ELF-1 (cell line): Measurements from ENCODE around the gene IQSEC1.
"Not testable (repeated sequence)": the region's sequence is repeated elsewhere in the genome, so short reads cannot be mapped to it uniquely, and the experiment has no call there.

Experiments
- DNase-seq: peaks from one replicate; pipeline ENCODE4 v3.0.0-alpha.2; 2016; ENCODE audit warnings: low read depth, low spot score

IQSEC1 gene

GRCh38 chr3:12878141-12878574, 195.1 kb downstream of the IQSEC1 start:
- no peak for DNase-seq

GRCh38 chr3:12877040-12877439, 196.2 kb downstream of the IQSEC1 start:
- no peak for DNase-seq

GRCh38 chr3:12875857-12876836, 197.1 kb downstream of the IQSEC1 start:
- DNase-seq = peak; percentile 94

- DNase-seq = no peak
These were observed 201.7 kb downstream of the IQSEC1 start for GRCh38 chr3:12871404-12871983.

- no peak for DNase-seq
These were observed 202.3 kb downstream of the IQSEC1 start for GRCh38 chr3:12870942-12871341.

- DNase-seq = peak; percentile 63
These were observed 204.1 kb downstream of the IQSEC1 start for GRCh38 chr3:12869035-12869621.

DNA sequence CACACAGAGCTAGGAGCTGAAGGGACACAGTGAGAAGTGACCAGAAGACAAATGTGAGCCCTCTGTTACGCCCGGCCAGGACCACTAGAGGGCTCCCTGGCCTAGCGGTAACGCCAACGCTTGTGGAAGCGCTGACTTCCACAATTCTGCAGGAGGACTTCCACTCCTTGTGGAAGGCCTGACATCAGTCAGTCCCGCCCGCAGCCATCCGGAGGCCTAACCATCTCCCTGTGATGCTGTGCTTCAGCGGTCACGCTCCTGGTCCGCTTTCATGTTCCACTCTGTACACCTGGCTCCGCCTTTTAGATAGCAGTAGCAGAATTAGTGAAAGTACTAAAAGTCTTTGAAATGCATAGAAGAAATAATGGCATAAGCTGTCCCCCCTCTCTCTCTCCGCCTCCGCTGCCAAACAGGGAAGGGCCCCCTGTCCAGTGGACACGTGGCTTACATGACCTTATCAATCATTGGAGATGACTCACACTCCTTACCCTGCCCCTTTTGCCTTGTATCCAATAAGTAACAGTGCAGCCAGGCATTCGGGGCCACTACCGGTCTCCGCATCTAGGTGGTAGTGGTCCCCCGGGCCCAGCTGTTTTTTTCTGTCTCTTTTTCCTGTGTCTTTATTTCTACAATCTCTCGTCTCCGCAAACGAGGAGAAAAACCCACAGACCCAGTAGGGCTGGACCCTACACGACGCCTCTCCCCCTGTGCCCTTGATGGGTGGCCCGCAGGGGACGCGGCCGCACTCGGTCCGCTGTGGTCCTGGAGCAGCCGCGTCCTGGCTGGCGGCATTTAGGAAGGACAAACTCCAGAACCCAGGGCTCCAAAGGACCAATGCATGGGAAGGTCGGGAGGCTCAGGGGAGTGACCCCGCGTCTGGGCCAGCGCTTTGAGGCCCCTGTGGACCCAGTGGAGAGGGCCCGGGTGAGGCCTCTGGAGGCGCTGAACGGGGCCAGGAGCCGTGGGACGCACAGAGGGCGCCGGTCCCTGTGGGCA, 204.9 kb downstream of the IQSEC1 start:
- DNase-seq = peak; percentile 91

GRCh38 chr3:12866836-12867235, 206.4 kb downstream of the IQSEC1 start:
- no peak for DNase-seq

- DNase-seq = no peak
These were observed 208.0 kb downstream of the IQSEC1 start for GRCh38 chr3:12865271-12865670.

GRCh38 chr3:12862387-12862786, 210.8 kb downstream of the IQSEC1 start:
- no peak for DNase-seq

- DNase-seq = no peak
These were observed 211.6 kb downstream of the IQSEC1 start for GRCh38 chr3:12861611-12862010.

GRCh38 chr3:12859840-12860239, 213.4 kb downstream of the IQSEC1 start:
- no peak for DNase-seq

GRCh38 chr3:12856626-12857025, 216.6 kb downstream of the IQSEC1 start:
- no peak for DNase-seq

GRCh38 chr3:12854565-12854964, 218.7 kb downstream of the IQSEC1 start:
- DNase-seq = no peak

GRCh38 chr3:12853847-12854246, 219.4 kb downstream of the IQSEC1 start:
- DNase-seq = not testable (repeated sequence)

GRCh38 chr3:12852201-12852600, 221.0 kb downstream of the IQSEC1 start:
- DNase-seq = no peak
